A549 (cell line): ENCODE measurements around the gene TAAR8. TPM values are rescaled to one million over a fixed set of nuclear protein-coding genes. Genes with fewer than 3 reads are reported as not detected.

Source experiments
- ATAC-seq, 2 experiments: fragments of 200-7000 bp in 1 of 2; fragments of >200 bp in 1 of 2; cut with Nextera tagmentation in 1 of 2; cut with Tn5 transposase in 1 of 2; 3 replicates each; pipeline versions ENCODE4 v1.8.0 to v1.9.1; 2018 to 2020; ENCODE audit warnings: mild to moderate bottlenecking in 1 of 2, moderate library complexity in 1 of 2
- CTCF ChIA-PET: fragments of 300-600 bp; sonication (Branson Sonifier 250); formaldehyde crosslinking; extraction: SDS; loops from one replicate; lab custom pipeline; 2021; ENCODE audit warnings: antibody characterized with exemption, inconsistent platforms; lab: Yijun Ruan, JAX
- POLR2A ChIA-PET: fragments of 350-600 bp; formaldehyde crosslinking; extraction: SDS; loops from one replicate; lab custom pipeline; 2021; ENCODE audit warnings: antibody characterized with exemption, inconsistent platforms; lab: Yijun Ruan, JAX
- DNase-seq, 2 experiments: peaks; one replicate each; pipeline versions ENCODE4 v3.0.0 to v3.0.0-alpha.2; 2011 to 2016; ENCODE audit warnings: low read depth in 1 of 2, low spot score in 1 of 2
- FAIRE-seq: peaks from 2 replicates; lab custom pipeline; 2011; peaks lifted over from hg19 to GRCh38; lab: Jason Lieb, UNC
- H3K27ac ChIP-seq, 2 experiments: fragments of >200 bp; sonication (Bioruptor Twin); formaldehyde crosslinking; 3 replicates each; pipeline ENCODE4 v1.5.1; 2016 to 2017
- H3K4me1 ChIP-seq: fragments of >200 bp; sonication (Bioruptor Twin); formaldehyde crosslinking; 3 replicates; pipeline ENCODE4 v1.6.1; 2016
- H3K4me2 ChIP-seq: fragments of >200 bp; sonication (Bioruptor Twin); formaldehyde crosslinking; 3 replicates; pipeline ENCODE4 v1.6.1; 2016
- H3K4me3 ChIP-seq: fragments of >200 bp; sonication (Bioruptor Twin); formaldehyde crosslinking; 3 replicates; pipeline ENCODE4 v1.5.1; 2016
- H3K9me3 ChIP-seq: fragments of >200 bp; sonication (Bioruptor Twin); formaldehyde crosslinking; 3 replicates; pipeline ENCODE4 v1.6.1; 2016
- CBX2 ChIP-seq: fragments of 200-600 bp; sonication (generic); IDR thresholded peaks from 2 replicates; pipeline ENCODE4 v1.6.1; 2016; ENCODE audit warnings: low read depth, mild to moderate bottlenecking, borderline replicate concordance
- CBX8 ChIP-seq: fragments of 200-600 bp; sonication (generic); IDR thresholded peaks from 2 replicates; pipeline ENCODE4 v1.6.1; 2016
- E2F6 ChIP-seq: IDR thresholded peaks from 2 replicates; pipeline ENCODE4 v1.6.1; 2012; ENCODE audit warnings: low read depth, borderline replicate concordance
- EHF ChIP-seq: fragments of 250-450 bp; sonication (Bioruptor Pico); IDR thresholded peaks from 2 replicates; pipeline ENCODE4 v1.5.0; 2020; ENCODE audit warnings: mild to moderate bottlenecking
- EP300 ChIP-seq, 2 experiments: fragments of >200 bp; sonication (Bioruptor Twin); formaldehyde crosslinking; IDR thresholded peaks; 2 replicates in 1 of 2; 3 replicates in 1 of 2; pipeline ENCODE4 v1.6.1; 2016 to 2017
- ESRRA ChIP-seq: fragments of 150-350 bp; IDR thresholded peaks from 2 replicates; pipeline ENCODE4 v1.6.1; 2014; ENCODE audit warnings: mild to moderate bottlenecking, low read length, borderline replicate concordance
- FOXS1 ChIP-seq: fragments of 250-450 bp; sonication (Bioruptor Pico); IDR thresholded peaks from 2 replicates; pipeline ENCODE4 v1.5.0; 2020; ENCODE audit warnings: mild to moderate bottlenecking, moderate library complexity
- HDAC2 ChIP-seq: fragments of 200-600 bp; sonication (generic); IDR thresholded peaks from 2 replicates; pipeline ENCODE4 v1.6.1; 2016
- HMGXB4 ChIP-seq: fragments of 250-450 bp; sonication (Bioruptor Pico); IDR thresholded peaks from 2 replicates; pipeline ENCODE4 v1.5.0; 2021; ENCODE audit warnings: mild to moderate bottlenecking, moderate library complexity, borderline replicate concordance
- HOXA7 ChIP-seq: fragments of 250-450 bp; sonication (Bioruptor Pico); IDR thresholded peaks from 2 replicates; pipeline ENCODE4 v1.5.0; 2020; ENCODE audit warnings: mild to moderate bottlenecking, moderate library complexity
- HOXB13 ChIP-seq: fragments of 250-450 bp; sonication (Bioruptor Pico); IDR thresholded peaks from 2 replicates; pipeline ENCODE4 v1.5.0; 2020; ENCODE audit warnings: low read depth, mild to moderate bottlenecking, moderate library complexity
- JUN ChIP-seq, 2 experiments: fragments of >200 bp; sonication (Bioruptor Twin); formaldehyde crosslinking; IDR thresholded peaks; 2 replicates in 1 of 2; 3 replicates in 1 of 2; pipeline ENCODE4 v1.6.1; 2016 to 2017
- JUNB ChIP-seq: fragments of >200 bp; sonication (Bioruptor Twin); formaldehyde crosslinking; IDR thresholded peaks from 2 replicates; pipeline ENCODE4 v1.6.1; 2016
- KDM1A ChIP-seq: fragments of 200-600 bp; sonication (generic); IDR thresholded peaks from 2 replicates; pipeline ENCODE4 v1.6.1; 2016; ENCODE audit warnings: low read depth, mild to moderate bottlenecking
- MAFK ChIP-seq: fragments of 450-650 bp; IDR thresholded peaks from 2 replicates; pipeline ENCODE4 v1.6.1; 2014; ENCODE audit not compliant: partially characterized antibody
- MAX ChIP-seq: IDR thresholded peaks from 2 replicates; pipeline ENCODE4 v1.6.1; 2012
- POLR2AphosphoS2 ChIP-seq: conservative IDR thresholded peaks from 2 replicates; pipeline ENCODE4 v1.6.1; 2012; ENCODE audit warnings: low read length, improper control_type of control experiment, inconsistent platforms
- RAD21 ChIP-seq, 2 experiments: fragments of >200 bp in 1 of 2; sonication (Bioruptor Twin) in 1 of 2; formaldehyde crosslinking in 1 of 2; IDR thresholded peaks in 1 of 2; conservative IDR thresholded peaks in 1 of 2; 2 replicates in 1 of 2; 3 replicates in 1 of 2; pipeline ENCODE4 v1.6.1; 2012 to 2018; ENCODE audit warnings: inconsistent platforms in 1 of 2
- REST ChIP-seq: fragments of 200-600 bp; sonication (generic); IDR thresholded peaks from 2 replicates; pipeline ENCODE4 v1.6.1; 2016; ENCODE audit warnings: antibody characterized with exemption, mild to moderate bottlenecking, moderate library complexity
- RFX5 ChIP-seq: fragments of 450-650 bp; IDR thresholded peaks from 2 replicates; pipeline ENCODE4 v1.7.1; 2014; ENCODE audit warnings: antibody characterized with exemption, mild to moderate bottlenecking, moderate library complexity
- RNF2 ChIP-seq: fragments of 200-600 bp; sonication (generic); IDR thresholded peaks from 2 replicates; pipeline ENCODE4 v1.6.1; 2016; ENCODE audit warnings: low read depth, mild to moderate bottlenecking, antibody characterized with exemption, moderate library complexity, borderline replicate concordance
- SREBF2 ChIP-seq: fragments of 450-650 bp; IDR thresholded peaks from 2 replicates; pipeline ENCODE4 v1.6.1; 2014; ENCODE audit warnings: mild to moderate bottlenecking, moderate library complexity
- TFCP2L1 ChIP-seq: fragments of 250-450 bp; sonication (Bioruptor Pico); IDR thresholded peaks from 2 replicates; pipeline ENCODE4 v1.5.0; 2021; ENCODE audit warnings: mild to moderate bottlenecking
- TP53 ChIP-seq: fragments of 250-450 bp; sonication (Bioruptor Pico); IDR thresholded peaks from 2 replicates; pipeline ENCODE4 v1.5.0; 2021; ENCODE audit warnings: mild to moderate bottlenecking, moderate library complexity
- ZC3H11A ChIP-seq: fragments of 450-650 bp; IDR thresholded peaks from 2 replicates; pipeline ENCODE4 v1.6.1; 2014; ENCODE audit warnings: antibody characterized with exemption, mild to moderate bottlenecking
- ZNF302 ChIP-seq: fragments of 250-450 bp; sonication (Bioruptor Pico); IDR thresholded peaks from 2 replicates; pipeline ENCODE4 v1.9.0; 2021; ENCODE audit warnings: inconsistent platforms, mild to moderate bottlenecking, moderate library complexity
- WGBS: methylation state at CpG from one replicate; pipeline ENCODE4 v1.1.6; 2017; ENCODE audit errors: missing lambda C conversion rate; 5-methylcytosine and 5-hydroxymethylcytosine counted together
- polyA plus RNA-seq, 4 experiments: library from polyadenylated mRNA; depleted of rRNA in 3 of 4; stranded (reverse); fragments of >200 nt; fragmentation: RNase III in 1 of 4; extraction: RNeasy Plus Mini Kit Qiagen cat#74134 plus additional on column Dnase treatment in 1 of 4; gene quantifications; 2 replicates in 3 of 4; 3 replicates in 1 of 4; pipeline ENCODE4 v1.2.3, GENCODE V29; 2011 to 2017

Gene TAAR8
- polyA plus RNA-seq, 2 of the 4 experiments (the other 2 are of a cell fraction), result not detected

- Histone ChIP-seq H3K4me1 (no peaks in the 10 kb centered on the region), H3K4me3 (no peak overlapping the region), H3K9me3 (no peaks in the 10 kb centered on the region), H3K27ac (no peak overlapping the region), H3K4me2 (no peak overlapping the region)
- no peak for TF ChIP-seq TP53 (CRISPR knock-in tag)
- no peak for TF ChIP-seq CBX8
- TF ChIP-seq HMGXB4 (CRISPR knock-in tag), result no peak
- no peak for TF ChIP-seq EHF (CRISPR knock-in tag)
- no peak for TF ChIP-seq FOXS1 (CRISPR knock-in tag)
- no peak for TF ChIP-seq HOXA7 (CRISPR knock-in tag)
- no peak for TF ChIP-seq HDAC2
- TF ChIP-seq RNF2, result no peak
- no peak for TF ChIP-seq CBX2
- no peak for TF ChIP-seq HOXB13 (CRISPR knock-in tag)
- no peak for TF ChIP-seq ZNF302 (CRISPR knock-in tag)
- ChIA-PET POLR2A (no interaction called here), CTCF (no interaction called here)
- WGBS, result 10% methylated on average over 1 of the region's 1 CpG
- ATAC-seq (no peak), FAIRE-seq (no peak), DNase-seq (no peak)
Observed at GRCh38 chr6:132567566-132567965, 15.1 kb downstream of the TAAR8 start.

GRCh38 chr6:132568611-132569010, 16.1 kb downstream of the TAAR8 start:
- no peak overlapping the region for H3K27ac ChIP-seq
- ATAC-seq, result no peak
- H3K4me1 ChIP-seq, result no peaks in the 10 kb centered on the region
- H3K4me3 ChIP-seq, result no peak overlapping the region
- no peaks in the 10 kb centered on the region for H3K9me3 ChIP-seq
- WGBS, result 25% methylated on average over 6 of the region's 6 CpGs
- POLR2A ChIA-PET, result no interaction called here
- FAIRE-seq, result no peak
- TF ChIP-seq JUN (IDR thresholded peaks at IDR 0.05), result no peak
- TF ChIP-seq TFCP2L1 (CRISPR knock-in tag), result no peak
- no peak for TF ChIP-seq RFX5
- TF ChIP-seq KDM1A, result no peak
- no peak for TF ChIP-seq MAFK
- no peak for TF ChIP-seq REST
- no peak for TF ChIP-seq FOXS1 (CRISPR knock-in tag)
- TF ChIP-seq MAX, result no peak
- TF ChIP-seq ESRRA, result no peak
- TF ChIP-seq CBX8, result no peak
- no peak for TF ChIP-seq ZC3H11A
- no peak for TF ChIP-seq RAD21 (conservative IDR thresholded peaks at IDR 0.05 in 1 of 2, IDR thresholded peaks at IDR 0.05 in 1 of 2)
- TF ChIP-seq SREBF2, result no peak
- TF ChIP-seq EP300 (IDR thresholded peaks at IDR 0.05), result no peak
- TF ChIP-seq POLR2AphosphoS2, result no peak
- TF ChIP-seq JUNB, result no peak
- no peak for TF ChIP-seq E2F6
- no peak for TF ChIP-seq RNF2
- no peak overlapping the region for H3K4me2 ChIP-seq
- no peak for DNase-seq
- CTCF ChIA-PET, result no interaction called here
